Stimulated activated CD4-positive, alpha-beta T cell treated with anti-CD3 and anti-CD28 coated beads, Interleukin-12 subunit alpha, Interleukin-12 subunit beta, amount 100 ng/mL, for 4 hours (primary cell): Measurements from ENCODE around the gene MUTYH.
A peak's percentile ranks its signal among the peaks of the same experiment; 100 is the strongest.
"Not testable (repeated sequence)": the region's sequence is repeated elsewhere in the genome, so short reads cannot be mapped to it uniquely, and the experiment has no call there.

Experiments used
- DNase-seq: peaks from one replicate; pipeline ENCODE4 v3.0.0-alpha.2; 2020

Gene MUTYH

DNA sequence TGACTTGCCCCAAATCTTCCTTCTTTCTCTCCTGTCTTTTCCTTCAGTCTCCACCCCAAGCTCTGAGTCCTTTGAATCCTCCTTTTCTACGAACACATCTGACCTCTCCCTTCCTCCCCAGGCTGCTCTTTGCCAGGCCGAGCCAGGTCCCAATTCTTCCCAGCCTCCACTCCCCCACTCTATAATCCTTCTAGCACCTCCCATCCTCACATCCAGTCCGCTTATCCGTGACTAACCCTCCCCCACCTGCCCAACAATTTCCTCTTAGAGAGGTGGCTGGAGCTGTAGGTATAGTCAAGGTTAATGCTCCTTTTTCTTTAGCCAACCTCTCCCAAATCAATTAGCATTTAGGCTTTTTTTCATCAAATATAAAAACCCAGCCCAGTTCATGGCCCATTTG lies 23.1 kb downstream of the MUTYH start:
- no peak for DNase-seq

DNA sequence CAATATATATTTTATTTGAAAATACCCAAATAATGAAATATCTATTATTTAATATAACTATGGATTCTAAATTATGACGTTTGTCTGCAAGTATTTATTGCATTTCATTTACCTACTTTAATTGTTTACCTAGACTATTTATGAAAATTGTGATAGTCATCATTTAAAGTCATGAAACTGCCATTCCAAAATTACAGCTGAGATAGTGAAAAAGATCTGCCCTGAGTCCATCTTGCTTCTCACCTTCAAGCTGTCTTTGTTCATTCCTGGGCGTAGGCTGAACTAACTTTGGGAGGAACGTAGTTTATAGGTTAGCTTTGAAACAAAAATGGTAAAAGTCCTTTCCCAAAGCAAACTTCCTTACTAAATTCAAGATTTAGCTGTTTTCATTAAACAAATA lies 26.0 kb downstream of the MUTYH start:
- DNase-seq: no peak

DNA sequence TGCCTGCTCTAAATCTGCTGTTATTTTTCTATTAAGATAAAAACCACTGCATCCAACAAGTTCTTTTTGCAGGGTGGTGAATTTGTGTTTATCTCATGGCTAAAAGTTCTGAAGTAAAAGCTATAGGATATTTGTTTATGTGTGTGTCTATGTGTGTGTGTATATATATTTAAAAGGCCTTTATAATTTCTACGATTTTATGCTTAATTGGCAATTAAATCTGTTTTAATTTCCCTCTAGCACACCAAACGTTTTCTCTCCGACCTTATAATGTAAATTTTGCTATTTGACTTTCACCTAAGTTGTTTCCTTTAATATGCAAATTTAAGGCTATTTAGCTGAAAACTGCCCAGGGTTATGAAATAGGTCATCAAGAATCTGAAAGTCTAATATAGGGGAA lies 33.3 kb downstream of the MUTYH start:
- DNase-seq: no peak

DNA sequence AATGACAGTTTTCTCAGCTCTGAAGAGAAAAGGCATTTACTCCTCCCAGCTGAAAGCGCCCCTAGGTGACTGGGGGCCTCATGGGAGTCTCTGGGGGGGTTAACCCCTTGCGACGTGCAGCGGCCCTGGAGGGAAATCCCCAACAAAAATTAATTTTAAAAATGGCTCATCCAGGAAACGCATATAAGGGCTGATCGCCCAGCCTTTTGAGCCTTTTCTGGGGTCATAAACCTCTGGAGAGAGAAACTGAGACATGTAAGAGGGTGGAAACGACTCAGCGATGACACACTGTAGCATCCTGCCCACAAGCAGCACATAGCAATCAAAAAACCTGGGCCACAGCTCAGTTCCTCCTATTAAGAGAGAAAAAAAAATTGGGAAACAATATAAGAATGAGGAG lies 33.9 kb downstream of the MUTYH start:
- no peak for DNase-seq

DNA sequence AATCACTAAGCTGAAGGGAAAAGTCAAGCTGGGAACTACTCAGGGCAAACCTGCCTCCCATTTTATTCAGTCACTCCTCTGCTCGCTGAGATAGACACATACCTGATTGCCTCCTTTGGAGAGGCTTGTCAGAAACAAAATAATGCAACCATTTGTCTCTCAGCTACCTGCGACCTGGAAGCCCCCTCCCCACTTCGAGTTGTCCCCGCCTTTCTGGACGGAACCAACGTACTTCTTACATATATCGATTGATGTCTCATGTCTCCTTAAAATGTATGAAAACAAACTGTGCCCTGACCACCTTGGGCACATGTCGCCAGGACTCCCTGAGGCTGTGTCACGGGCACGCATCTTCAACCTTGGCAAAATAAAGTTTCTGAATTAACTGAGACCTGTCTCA lies 35.0 kb downstream of the MUTYH start:
- no peak for DNase-seq

DNA sequence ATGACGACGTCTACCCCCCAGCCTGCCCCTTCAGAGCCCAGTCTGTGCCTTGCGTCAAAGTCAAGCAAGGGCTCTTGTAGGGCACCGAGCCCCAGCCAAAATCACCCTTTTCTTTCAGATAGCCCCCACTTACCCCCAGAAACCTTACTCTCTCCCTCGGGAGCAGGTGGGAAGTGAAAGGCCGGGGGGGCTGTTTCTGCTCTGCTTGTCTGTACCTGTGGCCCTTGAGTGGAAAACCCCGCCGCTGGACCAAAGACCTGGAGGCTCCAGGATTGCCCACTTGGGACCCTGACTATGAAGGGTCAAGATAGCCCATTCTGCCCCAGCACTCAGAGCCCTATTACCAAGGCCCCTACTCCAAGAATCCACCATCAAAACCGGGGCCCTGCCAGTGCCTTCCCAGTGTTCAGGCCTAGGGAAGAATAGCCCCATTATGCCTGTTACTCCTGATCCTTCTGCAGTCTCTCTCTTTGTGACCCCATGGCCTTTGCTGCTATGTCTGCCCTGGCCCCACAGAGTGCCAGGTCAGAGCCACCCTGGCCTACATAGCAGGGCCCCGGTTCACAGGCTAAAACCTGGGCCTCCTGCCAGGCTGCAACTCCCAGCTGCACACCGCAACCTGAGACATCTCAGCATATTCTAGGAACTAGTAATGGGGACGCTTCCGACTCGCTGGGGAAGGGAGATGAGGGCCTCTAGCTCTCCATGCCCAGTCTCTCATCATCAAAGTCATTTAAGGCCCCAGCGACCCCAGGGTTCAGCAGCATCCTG lies 35.7 kb downstream of the MUTYH start:
- DNase-seq: no peak

DNA sequence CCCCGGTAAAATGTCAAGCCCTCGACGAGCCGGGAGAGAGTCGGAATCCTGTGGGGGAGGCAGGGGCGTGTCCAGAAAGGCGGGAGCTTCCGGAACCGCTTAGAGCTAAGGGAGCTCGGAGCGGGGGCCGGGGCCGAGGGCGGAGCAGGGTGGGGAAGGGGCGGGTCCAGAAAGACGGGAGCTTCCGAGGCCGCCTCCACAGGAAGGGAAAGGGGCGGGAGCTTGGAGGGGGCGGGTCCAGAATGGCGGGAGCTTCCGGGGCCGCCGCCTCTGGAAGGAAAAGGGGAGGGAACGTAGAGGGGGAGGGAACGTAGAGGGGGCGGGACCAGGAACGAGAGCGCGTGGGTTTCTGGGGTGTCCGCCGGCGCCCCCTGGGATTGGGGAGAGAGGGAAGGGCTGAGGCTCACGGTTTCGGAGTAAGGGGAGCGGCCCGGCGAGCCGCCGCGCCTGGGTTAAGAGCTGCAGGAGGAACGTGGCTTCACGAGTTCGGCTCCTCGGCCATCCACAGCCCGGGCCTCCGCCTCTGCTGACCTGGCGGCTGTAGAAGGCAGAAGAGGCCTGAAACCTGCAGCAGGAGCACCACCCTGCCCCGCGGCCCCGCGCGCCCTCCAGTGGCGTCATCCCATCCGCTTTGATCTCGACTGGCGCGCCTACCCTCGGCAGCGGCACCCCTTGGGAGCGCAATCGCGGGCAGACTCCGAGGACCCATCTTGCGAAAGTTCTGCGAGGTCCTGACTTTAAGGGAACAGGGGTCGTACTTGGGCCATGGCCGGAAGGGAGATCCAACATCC lies 36.5 kb downstream of the MUTYH start:
- peak; percentile 99 for DNase-seq

DNA sequence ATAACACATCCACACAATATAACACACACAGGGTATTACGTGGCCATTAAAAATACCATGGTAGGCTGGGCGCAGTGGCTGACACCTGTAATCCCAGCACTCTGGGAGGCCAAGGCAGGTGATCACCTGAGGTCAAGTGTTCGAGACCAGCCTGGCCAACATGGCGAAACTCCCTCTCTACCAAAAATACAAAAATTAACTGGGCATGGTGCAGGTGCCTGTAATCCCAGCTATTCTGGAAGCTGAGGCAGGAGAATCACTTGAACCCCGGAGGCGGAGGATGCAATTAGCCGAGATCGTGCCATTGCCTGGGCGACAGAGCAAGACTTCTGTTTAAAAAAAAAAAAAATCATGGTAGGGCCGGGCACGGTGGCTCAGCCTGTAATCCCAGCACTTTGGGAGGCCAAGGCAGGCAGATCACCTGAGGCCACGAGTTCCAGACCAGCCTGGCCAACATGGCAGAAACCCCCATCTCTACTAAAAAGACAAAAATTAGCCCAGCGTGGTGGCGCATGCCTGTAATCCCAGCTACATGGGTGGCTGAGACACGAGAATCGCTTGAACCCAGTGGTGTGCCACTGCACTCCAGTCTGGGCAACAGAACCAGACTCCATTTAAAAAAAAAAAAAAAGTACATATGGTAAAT lies 37.6 kb downstream of the MUTYH start:
- no peak for DNase-seq

DNA sequence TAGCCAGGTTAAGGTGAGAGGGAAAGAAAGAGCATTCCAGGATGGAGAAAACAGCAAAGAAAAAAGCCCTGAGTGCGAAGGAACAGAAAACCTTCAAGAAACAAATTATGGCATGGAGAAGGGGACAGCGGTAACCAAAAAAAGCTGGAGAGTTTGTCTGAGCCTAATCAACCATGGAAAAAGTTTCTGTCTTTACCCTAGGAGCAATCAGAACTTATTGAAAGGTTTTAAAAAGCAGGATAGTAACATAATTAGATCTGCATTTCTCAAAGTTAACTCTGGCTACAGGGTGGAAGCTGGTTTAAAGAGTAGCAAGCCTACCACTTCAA lies 39.6 kb downstream of the MUTYH start:
- no peak for DNase-seq

DNA sequence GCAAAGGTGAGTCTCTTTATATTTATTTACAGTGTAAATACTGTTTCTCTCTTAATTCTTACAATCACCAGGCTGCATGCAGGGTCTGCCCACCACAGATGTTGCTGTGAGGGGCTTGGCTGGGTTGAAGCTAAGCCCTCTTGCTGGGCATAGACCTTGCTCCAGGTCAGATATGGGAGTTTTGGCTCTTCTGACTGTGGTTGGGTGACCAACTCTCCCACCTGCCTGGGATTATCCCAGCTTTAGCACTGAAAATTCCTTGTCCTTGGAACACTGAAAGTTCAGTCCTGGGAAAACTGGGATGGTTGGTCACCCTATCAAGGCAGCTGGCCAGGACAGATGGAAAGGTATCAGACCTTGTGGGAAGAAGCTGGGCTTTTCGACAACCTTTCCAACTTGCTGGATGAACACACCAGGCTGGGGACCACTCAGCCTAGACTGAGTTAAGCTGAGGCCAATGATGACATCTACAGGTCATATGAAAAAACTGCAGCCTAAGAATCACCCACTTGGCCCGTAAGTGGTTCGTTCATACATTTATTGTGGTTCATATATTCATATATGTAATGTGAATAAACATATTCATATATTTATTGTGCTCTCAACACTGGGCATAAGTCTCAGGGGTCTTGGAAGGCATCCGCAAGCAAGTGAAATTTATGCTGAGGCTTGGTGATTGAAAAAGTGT lies 40.1 kb downstream of the MUTYH start:
- DNase-seq: peak; percentile 20

DNA sequence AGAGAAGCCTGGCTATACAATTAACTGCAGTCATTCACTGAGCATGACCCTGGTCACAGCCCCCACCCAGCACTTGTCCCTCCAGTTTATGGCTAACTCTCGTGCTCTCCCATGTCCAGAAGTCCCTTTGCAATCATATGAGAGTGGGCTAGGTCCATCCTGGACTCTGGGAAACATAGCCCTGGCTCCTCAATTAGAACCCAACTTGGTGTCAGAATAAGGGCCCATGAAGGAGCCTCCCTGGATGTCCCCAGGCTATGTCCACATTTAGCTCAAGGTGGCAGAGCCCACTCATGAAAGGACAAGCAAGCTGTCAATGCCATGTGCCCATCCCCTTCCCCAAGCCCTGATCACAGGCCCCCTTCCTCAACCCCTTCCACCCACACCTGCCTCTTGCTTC lies 40.9 kb downstream of the MUTYH start:
- DNase-seq: no peak

DNA sequence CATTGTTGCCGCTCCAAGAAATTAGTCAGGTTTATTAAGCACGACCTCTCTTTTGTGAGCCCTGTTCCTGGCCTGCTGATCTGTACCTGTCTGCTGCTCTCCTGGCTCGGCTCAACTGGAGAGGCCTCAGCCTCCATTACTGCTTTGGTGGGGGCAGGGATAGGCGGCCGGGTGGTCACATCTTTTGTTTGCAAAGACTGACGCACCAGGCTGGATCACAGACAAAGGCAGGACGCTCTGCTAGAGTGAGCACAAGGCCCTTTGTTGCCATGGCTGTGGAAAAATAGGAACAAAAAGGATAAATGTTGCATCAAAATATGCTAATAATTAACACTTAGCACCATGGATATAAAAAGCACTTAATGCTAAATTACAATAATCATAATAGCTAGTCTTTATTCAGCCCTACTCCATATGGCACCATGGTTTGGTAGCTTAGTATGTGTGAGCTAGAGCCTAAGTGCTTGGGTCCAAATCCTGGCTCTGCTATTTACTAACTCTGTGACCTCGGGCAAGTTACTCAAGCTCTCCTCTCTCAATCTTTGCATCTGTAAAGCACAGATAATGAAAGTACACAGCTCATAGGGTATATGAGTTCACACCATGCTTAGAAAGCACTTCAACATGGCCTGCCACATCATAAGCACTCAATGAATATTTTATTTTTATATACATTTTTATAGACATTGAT lies 42.4 kb downstream of the MUTYH start:
- no peak for DNase-seq

DNA sequence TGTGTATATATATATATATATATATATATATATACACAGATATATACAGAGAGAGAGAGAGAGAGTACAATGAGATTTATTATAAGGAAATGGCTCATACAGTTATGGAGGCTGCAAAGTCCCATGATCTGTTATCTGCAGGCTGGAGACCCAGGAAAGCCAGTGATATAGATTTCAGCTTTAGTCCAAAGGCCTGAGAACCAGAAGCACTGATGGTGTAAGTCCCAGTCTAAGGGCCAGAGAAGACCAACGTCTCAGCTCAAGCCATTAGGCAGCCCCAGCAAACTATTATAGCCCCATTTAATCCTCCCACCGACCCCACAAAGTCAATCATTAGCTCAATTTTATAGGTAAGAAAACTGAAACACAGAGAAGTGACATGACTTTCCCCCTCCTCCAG lies 48.5 kb downstream of the MUTYH start:
- no peak for DNase-seq

DNA sequence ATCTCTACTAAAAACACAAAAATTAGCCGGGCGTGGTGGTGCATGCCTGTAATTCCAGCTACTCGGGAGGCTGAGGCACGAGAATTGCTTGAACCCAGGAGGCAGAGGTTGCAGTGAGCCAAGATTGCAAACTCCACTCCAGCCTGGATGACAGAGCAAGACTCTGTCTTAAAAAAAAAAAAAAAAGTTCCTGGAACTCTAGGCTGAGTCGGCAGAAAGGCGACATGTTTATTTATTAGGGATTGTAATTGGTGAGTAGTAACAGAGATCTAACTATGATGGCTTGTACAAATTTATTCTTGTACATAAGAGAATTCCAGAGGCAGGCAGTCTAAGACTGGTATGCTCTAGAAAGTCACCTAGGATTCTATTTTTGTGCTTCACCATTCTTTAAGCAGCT lies 49.2 kb downstream of the MUTYH start:
- not testable (repeated sequence) for DNase-seq

DNA sequence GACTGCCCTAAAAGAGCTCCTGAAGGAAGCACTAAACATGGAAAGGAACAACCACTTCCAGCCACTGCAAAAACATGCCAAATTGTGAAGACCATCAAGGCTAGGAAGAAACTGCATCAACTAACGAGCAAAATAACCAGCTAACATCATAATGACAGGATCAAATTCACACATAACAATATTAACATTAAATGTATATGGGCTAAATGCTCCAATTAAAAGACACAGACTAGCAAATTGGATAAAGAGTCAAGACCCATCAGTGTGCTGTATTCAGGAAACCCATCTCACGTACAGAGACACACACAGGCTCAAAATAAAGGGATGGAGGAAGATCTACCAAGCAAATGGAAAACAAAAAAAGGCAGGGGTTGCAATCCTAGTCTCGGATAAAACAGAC lies 53.7 kb downstream of the MUTYH start:
- not testable (repeated sequence) for DNase-seq

DNA sequence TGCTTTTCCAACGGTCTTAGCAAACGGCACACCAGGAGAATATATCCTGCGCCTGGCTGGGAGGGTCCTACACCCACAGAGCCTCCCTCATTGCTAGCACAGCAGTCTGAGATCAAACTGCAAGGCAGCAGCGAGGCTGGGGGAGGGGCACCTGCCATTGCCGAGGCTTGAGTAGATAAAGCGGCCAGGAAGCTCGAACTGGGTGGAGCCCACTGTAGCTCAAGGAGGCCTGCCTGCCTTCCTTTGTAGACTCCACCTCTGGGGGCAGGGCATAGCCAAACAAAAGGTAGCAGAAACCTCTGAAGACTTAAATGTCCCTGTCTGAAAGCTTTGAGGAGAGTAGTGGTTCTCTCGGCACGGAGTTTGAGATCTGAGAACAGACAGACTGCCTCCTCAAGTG lies 55.4 kb downstream of the MUTYH start:
- DNase-seq: not testable (repeated sequence)

DNA sequence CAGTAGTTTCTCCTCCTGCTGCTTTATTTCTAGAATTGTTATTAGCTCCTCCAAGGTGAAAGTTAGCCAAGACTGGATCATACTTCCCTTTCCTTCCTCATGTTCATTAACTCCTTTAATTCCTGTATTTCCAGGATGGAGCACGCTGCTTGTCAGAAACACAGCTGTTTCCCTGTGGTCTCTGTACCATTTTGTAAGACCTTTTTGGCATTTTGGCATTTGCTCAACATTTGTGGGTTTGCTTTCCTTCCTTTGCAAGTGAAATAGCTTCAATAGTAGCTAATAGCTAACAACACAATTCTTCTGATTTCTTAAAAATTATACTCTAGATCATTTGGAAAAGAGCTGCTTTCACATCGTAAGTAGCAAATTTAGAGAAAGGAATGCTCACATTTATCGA lies 57.9 kb downstream of the MUTYH start:
- DNase-seq: no peak
